Activated naive CD4-positive, alpha-beta T cell treated with anti-CD3 and anti-CD28 coated beads, Interleukin-2, amount 10 ng/mL, durations not matched to agents 7 days and 5 days (primary cell): ENCODE measurements around the gene LRRN2.
A peak's percentile ranks its signal among the peaks of the same experiment; 100 is the strongest.

Source experiments
- CTCF ChIA-PET: fragments of 350-600 bp; sonication (Branson Sonifier 250); formaldehyde crosslinking; loops from one replicate; lab custom pipeline; 2021; ENCODE audit warnings: antibody characterized with exemption; lab: Charles Lee
- DNase-seq: peaks from one replicate; pipeline ENCODE4 v3.0.0-alpha.2; 2020
- H3K27ac Mint-ChIP-seq: one replicate; pipeline ENCODE4 v1.8.0; 2021; ENCODE audit warnings: mild to moderate bottlenecking, moderate library complexity, mixed read lengths
- H3K27me3 Mint-ChIP-seq: one replicate; pipeline ENCODE4 v1.8.0; 2021; ENCODE audit warnings: mild to moderate bottlenecking, mixed read lengths
- H3K36me3 Mint-ChIP-seq: one replicate; pipeline ENCODE4 v1.8.0; 2021; ENCODE audit warnings: mixed read lengths
- H3K4me1 Mint-ChIP-seq: one replicate; pipeline ENCODE4 v1.8.0; 2021; ENCODE audit warnings: mixed read lengths
- H3K4me3 Mint-ChIP-seq: one replicate; pipeline ENCODE4 v1.8.0; 2021; ENCODE audit warnings: mild to moderate bottlenecking, moderate library complexity, mixed read lengths
- H3K9me3 Mint-ChIP-seq: one replicate; pipeline ENCODE4 v1.8.0; 2021; ENCODE audit warnings: mixed read lengths

The LRRN2 gene

GRCh38 chr1:204706838-204707509 lies 21.4 kb upstream of the LRRN2 start:
- CTCF ChIA-PET = no interaction called here
- Mint-ChIP-seq H3K4me3 (no peak overlapping the region), H3K36me3 (no peaks in the 10 kb centered on the region), H3K27ac (no peak overlapping the region), H3K9me3 (no peaks in the 10 kb centered on the region), H3K27me3 (peaks cover 41% of the 10 kb centered on the region), H3K4me1 (peaks cover 21% of the 10 kb centered on the region)
- DNase-seq = no peak

- no peak for DNase-seq
- Mint-ChIP-seq H3K27me3 (peaks cover 37% of the 10 kb centered on the region), H3K36me3 (no peaks in the 10 kb centered on the region), H3K27ac (peak overlapping the region; percentile 29), H3K4me3 (no peak overlapping the region), H3K4me1 (peaks cover 21% of the 10 kb centered on the region), H3K9me3 (no peaks in the 10 kb centered on the region)
- CTCF ChIA-PET = interaction anchor here (1.1 kb wide), 1 partner anchor 259 kb away, joined by 3 read pairs; no protein-coding TSS in a partner anchor
Observed at GRCh38 chr1:204705888-204706837, 20.6 kb upstream of the LRRN2 start.

GRCh38 chr1:204705493-204705811 lies 19.9 kb upstream of the LRRN2 start:
- H3K4me1 Mint-ChIP-seq = peaks cover 21% of the 10 kb centered on the region
- H3K9me3 Mint-ChIP-seq = no peaks in the 10 kb centered on the region
- no peak overlapping the region for H3K27ac Mint-ChIP-seq
- CTCF ChIA-PET = interaction anchor here (1.1 kb wide), 1 partner anchor 260 kb away, joined by 3 read pairs; no protein-coding TSS in a partner anchor
- H3K27me3 Mint-ChIP-seq = peaks cover 32% of the 10 kb centered on the region
- H3K4me3 Mint-ChIP-seq = no peak overlapping the region
- no peak for DNase-seq
- no peaks in the 10 kb centered on the region for H3K36me3 Mint-ChIP-seq

GRCh38 chr1:204704794-204705492 lies 19.4 kb upstream of the LRRN2 start:
- Mint-ChIP-seq H3K27ac (no peak overlapping the region), H3K4me1 (peaks cover 21% of the 10 kb centered on the region), H3K4me3 (no peak overlapping the region), H3K27me3 (peaks cover 28% of the 10 kb centered on the region), H3K36me3 (no peaks in the 10 kb centered on the region), H3K9me3 (no peaks in the 10 kb centered on the region)
- CTCF ChIA-PET = interaction anchor here (0.7 to 1.1 kb wide), 2 partner anchors 59 to 261 kb away, joined by 3 read pairs; no protein-coding TSS in a partner anchor
- no peak for DNase-seq

- H3K36me3 Mint-ChIP-seq = no peaks in the 10 kb centered on the region
- H3K4me1 Mint-ChIP-seq = peaks cover 25% of the 10 kb centered on the region
- H3K27me3 Mint-ChIP-seq = peaks cover 24% of the 10 kb centered on the region
- no peaks in the 10 kb centered on the region for H3K9me3 Mint-ChIP-seq
- no peak overlapping the region for H3K27ac Mint-ChIP-seq
- no peak for DNase-seq
- no peak overlapping the region for H3K4me3 Mint-ChIP-seq
- CTCF ChIA-PET = interaction anchor here (0.7 kb wide), 1 partner anchor 60 kb away, joined by 3 read pairs; no protein-coding TSS in a partner anchor
Observed at GRCh38 chr1:204703826-204704612, 18.5 kb upstream of the LRRN2 start.

- Mint-ChIP-seq H3K4me3 (no peak overlapping the region), H3K9me3 (no peaks in the 10 kb centered on the region), H3K27ac (no peak overlapping the region), H3K4me1 (peaks cover 25% of the 10 kb centered on the region), H3K36me3 (no peaks in the 10 kb centered on the region), H3K27me3 (peaks cover 24% of the 10 kb centered on the region)
- no peak for DNase-seq
- CTCF ChIA-PET = no interaction called here
Observed at GRCh38 chr1:204703268-204703664, 17.7 kb upstream of the LRRN2 start.

GRCh38 chr1:204702552-204703267 lies 17.2 kb upstream of the LRRN2 start:
- Mint-ChIP-seq H3K27me3 (peaks cover 24% of the 10 kb centered on the region), H3K4me1 (peaks cover 22% of the 10 kb centered on the region), H3K27ac (no peak overlapping the region), H3K4me3 (no peak overlapping the region), H3K9me3 (no peaks in the 10 kb centered on the region), H3K36me3 (no peaks in the 10 kb centered on the region)
- CTCF ChIA-PET = no interaction called here
- no peak for DNase-seq

- no peak for DNase-seq
- Mint-ChIP-seq H3K4me1 (peaks cover 9% of the 10 kb centered on the region), H3K9me3 (no peaks in the 10 kb centered on the region), H3K4me3 (no peak overlapping the region), H3K27me3 (peaks cover 20% of the 10 kb centered on the region), H3K36me3 (no peaks in the 10 kb centered on the region), H3K27ac (no peak overlapping the region)
- CTCF ChIA-PET = no interaction called here
Observed at GRCh38 chr1:204701229-204701628, 15.7 kb upstream of the LRRN2 start.

GRCh38 chr1:204697893-204698292 lies 12.4 kb upstream of the LRRN2 start:
- no peak for DNase-seq
- CTCF ChIA-PET = no interaction called here
- no peak overlapping the region for H3K4me3 Mint-ChIP-seq
- peaks cover 4% of the 10 kb centered on the region for H3K4me1 Mint-ChIP-seq
- H3K27me3 Mint-ChIP-seq = peaks cover 43% of the 10 kb centered on the region
- H3K9me3 Mint-ChIP-seq = no peaks in the 10 kb centered on the region
- H3K36me3 Mint-ChIP-seq = no peaks in the 10 kb centered on the region
- no peak overlapping the region for H3K27ac Mint-ChIP-seq

- no peak for DNase-seq
- no peak overlapping the region for H3K27ac Mint-ChIP-seq
- peaks cover 13% of the 10 kb centered on the region for H3K4me1 Mint-ChIP-seq
- H3K36me3 Mint-ChIP-seq = no peaks in the 10 kb centered on the region
- no peak overlapping the region for H3K4me3 Mint-ChIP-seq
- peaks cover 37% of the 10 kb centered on the region for H3K27me3 Mint-ChIP-seq
- no peaks in the 10 kb centered on the region for H3K9me3 Mint-ChIP-seq
- CTCF ChIA-PET = no interaction called here
Observed at GRCh38 chr1:204696606-204697005, 11.1 kb upstream of the LRRN2 start.

GRCh38 chr1:204695692-204696091 lies 10.2 kb upstream of the LRRN2 start:
- no peak overlapping the region for H3K4me3 Mint-ChIP-seq
- CTCF ChIA-PET = no interaction called here

GRCh38 chr1:204694145-204694544 lies 8.6 kb upstream of the LRRN2 start:
- no peak overlapping the region for H3K27ac Mint-ChIP-seq
- CTCF ChIA-PET = no interaction called here
- peaks cover 19% of the 10 kb centered on the region for H3K4me1 Mint-ChIP-seq
- H3K9me3 Mint-ChIP-seq = no peaks in the 10 kb centered on the region
- H3K4me3 Mint-ChIP-seq = no peak overlapping the region
- H3K27me3 Mint-ChIP-seq = peaks cover 47% of the 10 kb centered on the region
- no peak for DNase-seq
- H3K36me3 Mint-ChIP-seq = no peaks in the 10 kb centered on the region

More at GRCh38 chr1:204695692-204696091, 10.2 kb upstream of the LRRN2 start:
- H3K4me1 Mint-ChIP-seq = peaks cover 21% of the 10 kb centered on the region
- H3K27ac Mint-ChIP-seq = no peak overlapping the region
- no peaks in the 10 kb centered on the region for H3K36me3 Mint-ChIP-seq
- H3K9me3 Mint-ChIP-seq = no peaks in the 10 kb centered on the region
- no peak for DNase-seq
- peaks cover 37% of the 10 kb centered on the region for H3K27me3 Mint-ChIP-seq

- H3K4me3 Mint-ChIP-seq = no peak overlapping the region
- CTCF ChIA-PET = no interaction called here
- H3K9me3 Mint-ChIP-seq = no peaks in the 10 kb centered on the region
- DNase-seq = no peak
- H3K36me3 Mint-ChIP-seq = no peaks in the 10 kb centered on the region
- H3K27me3 Mint-ChIP-seq = peaks cover 55% of the 10 kb centered on the region
- H3K4me1 Mint-ChIP-seq = peaks cover 18% of the 10 kb centered on the region
- no peak overlapping the region for H3K27ac Mint-ChIP-seq
Observed at GRCh38 chr1:204692841-204693356, 7.4 kb upstream of the LRRN2 start.
